Stimulated activated CD4-positive, alpha-beta T cell treated with anti-CD3 and anti-CD28 coated beads, Interleukin-1b, Interleukin-23, amount 100 ng/mL, for 4 hours (primary cell): ENCODE data around the gene SUPT5H.

ENCODE experiments used
- DNase-seq, 2 donors: peaks; one replicate each; pipeline ENCODE4 v3.0.0-alpha.2; 2020; ENCODE audit warnings: low read depth in 2 of 2

The SUPT5H gene

GRCh38 chr19:39520541-39521484 is 75.4 kb downstream of the SUPT5H start:
- no peak for DNase-seq

GRCh38 chr19:39524495-39524894 is 79.1 kb downstream of the SUPT5H start:
- DNase-seq, result no peak

- DNase-seq, result no peak
These were observed 79.8 kb downstream of the SUPT5H start for GRCh38 chr19:39525205-39525604.
